Natural killer cell treated with Interleukin-12 subunit alpha and Interleukin-12 subunit beta and Interleukin-15 and Interleukin-18, amount 100 ng/mL, for 72 hours (primary cell): Measurements from ENCODE around the gene JAKMIP1. TPM values are rescaled to one million over a fixed set of nuclear protein-coding genes. Genes with fewer than 3 reads are reported as not detected.
"Not testable (repeated sequence)": the region's sequence is repeated elsewhere in the genome, so short reads cannot be mapped to it uniquely, and the experiment has no call there.

Experiments
- ATAC-seq, 2 donors: fragments of 150-1000 bp; cut with Tn5 transposase in 1 of 2; sonication (Bioruptor Pico), chemical (Tn5 transposase) in 1 of 2; 2 replicates each; pipeline ENCODE4 v1.10.0; 2021
- DNase-seq: peaks from one replicate; pipeline ENCODE4 v3.0.0; 2022; ENCODE audit warnings: low spot score
- H3K27ac Mint-ChIP-seq, 2 donors: 1 replicate in 1 of 2; 2 replicates in 1 of 2; pipeline ENCODE4 v1.8.0; 2022; ENCODE audit warnings: mixed read lengths in 2 of 2, mild to moderate bottlenecking in 1 of 2, moderate library complexity in 1 of 2
- H3K27me3 Mint-ChIP-seq, 2 donors: 1 replicate in 1 of 2; 2 replicates in 1 of 2; pipeline ENCODE4 v1.8.0; 2022; ENCODE audit warnings: mixed read lengths in 2 of 2
- H3K36me3 Mint-ChIP-seq: one replicate; pipeline ENCODE4 v1.8.0; 2022; ENCODE audit warnings: mixed read lengths
- H3K4me1 Mint-ChIP-seq, 2 donors: 1 replicate in 1 of 2; 2 replicates in 1 of 2; pipeline ENCODE4 v1.8.0; 2022; ENCODE audit warnings: low read depth in 2 of 2, mixed read lengths in 2 of 2, mild to moderate bottlenecking in 1 of 2
- H3K4me3 Mint-ChIP-seq: one replicate; pipeline ENCODE4 v1.8.0; 2022; ENCODE audit warnings: mixed read lengths
- H3K9me3 Mint-ChIP-seq: 2 replicates; pipeline ENCODE4 v1.8.0; 2022; ENCODE audit warnings: mixed read lengths
- total RNA-seq, 2 donors: library from RNA; stranded (reverse); gene quantifications; one replicate each; pipeline ENCODE4 v1.2.3, GENCODE V29; 2022

Gene JAKMIP1
- total RNA-seq, 2 donors from 2014 or later = 16.3 to 66.7 TPM

DNA sequence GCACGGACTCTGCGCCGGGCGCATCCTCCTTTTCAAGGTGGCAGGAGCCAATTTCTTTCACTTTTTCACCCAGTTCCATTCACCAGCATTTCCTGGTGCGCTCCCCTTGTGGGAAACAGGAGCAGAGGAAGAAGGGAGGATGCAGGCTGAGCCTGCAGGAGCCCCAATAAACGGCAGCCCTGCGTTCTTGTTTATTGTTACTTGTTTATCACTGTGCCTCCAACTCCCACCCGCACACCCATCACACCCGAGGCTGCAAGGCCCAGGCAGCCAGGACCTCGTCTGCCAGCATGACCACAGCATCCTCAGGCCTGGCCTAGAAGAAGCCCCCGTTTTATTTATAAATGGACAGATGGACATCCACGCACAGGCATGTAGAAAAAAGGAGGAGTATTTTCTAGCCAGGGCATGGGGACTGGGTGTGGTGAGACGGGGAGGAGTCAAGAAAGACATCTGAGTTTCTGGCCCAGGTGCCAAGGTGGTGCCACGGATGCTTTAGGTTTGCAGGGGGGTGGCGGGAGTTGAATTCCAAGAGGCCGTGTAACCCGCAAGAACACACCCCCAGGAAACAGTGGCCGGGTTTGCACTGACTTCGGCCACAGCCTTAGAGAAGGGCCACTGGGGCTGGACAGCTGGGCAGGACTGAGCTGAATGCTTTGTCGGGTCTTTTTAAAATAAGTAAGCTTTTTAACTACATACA lies 51.7 kb downstream of the JAKMIP1 start:
- Mint-ChIP-seq H3K27ac (no peak overlapping the region), H3K36me3 (peaks cover 34% of the 10 kb centered on the region), H3K27me3 (peaks cover 0 to 5% of the 10 kb centered on the region in 2 donors), H3K4me3 (no peak overlapping the region), H3K4me1 (peaks cover 13 to 35% of the 10 kb centered on the region in 2 donors), H3K9me3 (peaks cover 6% of the 10 kb centered on the region)
- DNase-seq (no peak), ATAC-seq (no peak)

DNA sequence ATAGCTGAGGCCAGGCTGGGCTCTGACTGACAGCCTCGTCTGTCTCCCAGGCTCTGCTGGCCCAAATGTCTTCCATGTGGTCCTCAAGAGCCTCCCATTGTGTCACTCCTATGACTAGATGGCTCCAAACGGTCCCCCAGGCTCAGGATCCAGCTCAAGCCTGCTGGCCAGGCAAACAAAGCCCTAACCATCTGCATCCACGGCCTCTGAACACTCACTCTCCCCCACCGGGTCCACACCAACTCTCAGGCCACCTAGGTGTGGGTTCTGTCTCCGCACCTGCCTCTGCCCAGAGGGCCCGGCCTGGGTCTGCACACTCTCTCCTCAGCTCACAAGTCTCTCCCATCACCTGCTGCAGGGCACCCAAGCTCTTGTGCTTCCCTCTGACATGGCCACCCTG lies 52.9 kb downstream of the JAKMIP1 start:
- H3K4me1 Mint-ChIP-seq = peaks cover 13 to 38% of the 10 kb centered on the region in 2 donors
- peaks cover 0 to 5% of the 10 kb centered on the region in 2 donors for H3K27me3 Mint-ChIP-seq
- H3K4me3 Mint-ChIP-seq = no peak overlapping the region
- no peak for DNase-seq
- peaks cover 34% of the 10 kb centered on the region for H3K36me3 Mint-ChIP-seq
- H3K9me3 Mint-ChIP-seq = peaks cover 6% of the 10 kb centered on the region
- peak overlapping the region in 1 of 2 donors; percentile 10 for H3K27ac Mint-ChIP-seq
- ATAC-seq = no peak

DNA sequence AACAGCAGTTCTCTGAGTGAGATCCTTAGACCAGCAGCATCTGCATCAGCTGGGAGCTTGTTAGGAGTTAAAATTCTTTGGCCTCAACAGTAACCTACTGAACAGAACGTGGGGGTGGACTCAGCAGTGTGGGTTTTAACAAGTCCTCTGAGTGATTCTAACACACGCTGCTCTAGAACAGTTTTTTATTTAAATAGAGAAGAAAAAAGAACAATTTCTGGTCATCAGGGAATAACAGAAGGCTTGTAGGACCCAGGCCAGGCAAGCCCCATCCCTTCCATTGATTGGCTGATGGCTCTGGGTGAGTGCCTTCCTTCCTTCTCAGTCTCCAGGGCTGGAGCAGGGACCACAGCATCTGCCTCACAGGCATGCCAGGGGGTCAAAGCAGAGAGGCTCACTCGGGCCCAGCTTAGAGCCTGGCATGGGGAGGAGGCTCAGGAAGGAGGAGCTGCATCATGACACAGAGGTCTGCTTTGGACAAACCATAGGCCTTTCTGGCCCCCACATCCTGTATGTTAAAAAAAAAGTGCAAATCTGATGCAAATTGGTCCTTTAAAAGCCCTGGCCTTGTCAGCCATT lies 56.7 kb downstream of the JAKMIP1 start:
- Mint-ChIP-seq H3K9me3 (peaks cover 6% of the 10 kb centered on the region), H3K36me3 (peaks cover 20% of the 10 kb centered on the region), H3K4me1 (peaks cover 11 to 37% of the 10 kb centered on the region in 2 donors), H3K27ac (peak overlapping the region; percentile 56 to 66), H3K27me3 (peaks cover 0 to 5% of the 10 kb centered on the region in 2 donors), H3K4me3 (peak overlapping the region; percentile 51)
- DNase-seq = no peak
- peak; percentile 54 to 79 for ATAC-seq

- Mint-ChIP-seq H3K4me3 (peak overlapping the region; percentile 51), H3K27me3 (peaks cover 0 to 5% of the 10 kb centered on the region in 2 donors), H3K9me3 (peaks cover 6% of the 10 kb centered on the region), H3K36me3 (peaks cover 20% of the 10 kb centered on the region), H3K4me1 (peaks cover 11 to 37% of the 10 kb centered on the region in 2 donors), H3K27ac (peak overlapping the region; percentile 56 to 66)
- ATAC-seq = no peak
- DNase-seq = no peak
Observed at GRCh38 chr4:6142935-6143602, 57.3 kb downstream of the JAKMIP1 start.

- peaks cover 9 to 33% of the 10 kb centered on the region in 2 donors for H3K4me1 Mint-ChIP-seq
- no peak overlapping the region for H3K4me3 Mint-ChIP-seq
- H3K27me3 Mint-ChIP-seq = peaks cover 0 to 2% of the 10 kb centered on the region in 2 donors
- peaks cover 6% of the 10 kb centered on the region for H3K9me3 Mint-ChIP-seq
- peaks cover 14% of the 10 kb centered on the region for H3K36me3 Mint-ChIP-seq
- peak overlapping the region in 1 of 2 donors; percentile 66 for H3K27ac Mint-ChIP-seq
- ATAC-seq (no peak), DNase-seq (no peak)
Observed at GRCh38 chr4:6142511-6142910, 57.8 kb downstream of the JAKMIP1 start.

DNA sequence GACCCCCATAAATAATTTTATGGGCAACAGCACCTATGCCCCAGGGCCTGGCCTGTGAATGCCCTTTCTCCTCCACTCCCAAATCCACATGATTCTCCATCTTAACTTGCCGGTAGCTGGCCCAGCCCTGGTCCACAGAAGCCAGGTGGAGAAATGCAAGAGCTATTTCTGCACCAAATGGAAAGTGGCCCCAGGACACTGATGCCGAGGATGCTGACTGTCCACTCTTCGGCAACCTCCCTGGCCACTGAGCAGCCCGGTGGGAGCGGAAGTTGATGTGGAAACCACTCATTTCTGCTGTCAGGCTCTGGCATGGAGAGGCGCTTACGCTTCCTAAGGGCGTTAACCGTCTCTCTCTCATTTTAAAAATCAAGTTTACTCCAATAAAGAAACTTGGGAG lies 58.8 kb downstream of the JAKMIP1 start:
- Mint-ChIP-seq H3K9me3 (peaks cover 6% of the 10 kb centered on the region), H3K27ac (peak overlapping the region in 1 of 2 donors; percentile 53), H3K27me3 (peaks cover 0 to 2% of the 10 kb centered on the region in 2 donors), H3K36me3 (peaks cover 13% of the 10 kb centered on the region), H3K4me1 (peaks cover 11 to 35% of the 10 kb centered on the region in 2 donors), H3K4me3 (no peak overlapping the region)
- DNase-seq (no peak), ATAC-seq (no peak)

- H3K27me3 Mint-ChIP-seq, DNase-seq, H3K4me3 Mint-ChIP-seq, H3K27ac Mint-ChIP-seq, ATAC-seq, H3K9me3 Mint-ChIP-seq: not testable (repeated sequence)
- H3K4me1 Mint-ChIP-seq = peaks cover 11 to 38% of the 10 kb centered on the region in 2 donors
- H3K36me3 Mint-ChIP-seq = peaks cover 13% of the 10 kb centered on the region
Observed at GRCh38 chr4:6141021-6141420, 59.3 kb downstream of the JAKMIP1 start.

DNA sequence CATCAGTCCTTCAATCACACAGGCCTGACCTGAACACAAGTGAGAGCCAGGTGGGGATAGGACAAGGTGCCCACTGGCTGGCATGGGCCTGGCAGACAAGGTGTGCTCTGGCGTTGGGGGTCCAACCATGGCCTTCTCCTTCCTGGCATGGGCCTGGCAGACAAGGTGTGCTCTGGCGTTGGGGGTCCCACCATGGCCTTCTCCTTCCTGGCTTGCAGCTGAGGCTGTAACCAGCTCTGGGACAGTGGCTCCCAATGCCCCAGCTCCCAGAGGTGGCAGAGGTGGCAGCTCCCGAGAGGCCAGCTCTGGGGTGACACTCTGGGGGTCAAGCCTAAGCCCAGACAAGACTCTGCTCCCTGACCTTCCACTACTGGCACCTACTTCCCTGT lies 62.6 kb downstream of the JAKMIP1 start:
- H3K36me3 Mint-ChIP-seq = peaks cover 6% of the 10 kb centered on the region
- ATAC-seq (no peak), DNase-seq (no peak)
- no peak overlapping the region for H3K27ac Mint-ChIP-seq
- H3K4me3 Mint-ChIP-seq = no peak overlapping the region
- H3K4me1 Mint-ChIP-seq = peaks cover 11 to 35% of the 10 kb centered on the region in 2 donors
- H3K27me3 Mint-ChIP-seq = peaks cover 0 to 6% of the 10 kb centered on the region in 2 donors
- H3K9me3 Mint-ChIP-seq = no peaks in the 10 kb centered on the region

DNA sequence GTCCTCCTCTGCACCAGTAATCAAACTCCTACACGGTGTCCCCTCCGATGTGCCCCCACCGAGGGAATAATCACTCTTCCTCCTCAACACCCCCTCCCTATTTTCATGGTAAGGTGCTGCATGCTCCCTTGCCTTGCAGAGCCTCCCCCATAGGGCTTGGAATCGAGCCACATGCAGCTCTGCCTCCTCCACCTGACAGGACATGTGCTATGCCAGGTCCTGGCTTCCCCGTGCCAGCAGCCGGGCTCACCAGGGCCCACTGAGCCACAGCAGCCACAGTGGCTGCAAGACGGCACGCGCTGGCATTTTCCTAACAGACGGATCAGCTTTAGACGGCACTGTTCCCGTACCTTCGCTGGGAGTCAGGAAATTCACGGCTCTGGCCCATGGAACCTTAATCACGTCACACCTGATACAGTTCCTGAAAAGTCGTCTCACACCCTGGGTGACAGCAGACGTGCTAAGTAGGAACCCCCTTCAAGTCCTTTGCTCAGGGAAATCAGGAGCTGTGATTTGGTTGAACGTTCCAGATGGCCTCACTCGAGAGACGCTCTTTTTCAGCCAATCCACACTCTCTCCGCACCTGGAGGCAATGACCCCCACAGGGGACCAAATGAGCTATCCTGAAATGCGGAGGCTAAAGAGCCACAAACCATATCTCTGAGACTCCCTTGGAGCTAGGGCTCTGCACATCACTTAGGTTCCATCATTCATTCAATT lies 63.2 kb downstream of the JAKMIP1 start:
- H3K36me3 Mint-ChIP-seq = peaks cover 6% of the 10 kb centered on the region
- peaks cover 0 to 6% of the 10 kb centered on the region in 2 donors for H3K27me3 Mint-ChIP-seq
- peaks cover 11 to 35% of the 10 kb centered on the region in 2 donors for H3K4me1 Mint-ChIP-seq
- ATAC-seq (no peak), DNase-seq (no peak)
- peak overlapping the region; percentile 12 for H3K4me3 Mint-ChIP-seq
- H3K27ac Mint-ChIP-seq = peak overlapping the region in 1 of 2 donors; percentile 85
- H3K9me3 Mint-ChIP-seq = no peaks in the 10 kb centered on the region

GRCh38 chr4:6134612-6135220 lies 65.6 kb downstream of the JAKMIP1 start:
- Mint-ChIP-seq H3K4me1 (peaks cover 11 to 46% of the 10 kb centered on the region in 2 donors), H3K36me3 (peaks cover 6% of the 10 kb centered on the region), H3K27ac (peak overlapping the region; percentile 75 to 85), H3K27me3 (peaks cover 0 to 8% of the 10 kb centered on the region in 2 donors), H3K9me3 (no peaks in the 10 kb centered on the region), H3K4me3 (peak overlapping the region; percentile 68)
- DNase-seq (no peak), ATAC-seq (peak; percentile 80 to 97)

DNA sequence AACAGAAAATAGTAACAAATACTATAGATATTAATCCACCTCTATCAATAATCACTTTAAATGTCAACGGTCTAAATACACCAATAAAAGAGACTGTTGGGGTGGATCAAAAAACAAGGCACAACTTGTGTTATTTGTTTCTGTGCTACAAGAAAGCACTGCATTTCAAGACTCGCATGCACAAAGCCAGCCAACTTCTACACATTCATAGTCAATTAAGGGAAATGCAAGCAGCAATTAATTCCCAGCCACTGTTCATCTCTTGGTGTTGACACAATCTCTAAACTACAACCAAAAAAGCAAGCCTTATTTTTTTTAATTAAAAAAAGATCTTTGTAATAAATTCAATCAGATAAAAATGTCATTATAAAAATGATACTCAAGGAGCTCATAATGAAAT lies 67.6 kb downstream of the JAKMIP1 start:
- Mint-ChIP-seq H3K27me3 (peaks cover 0 to 8% of the 10 kb centered on the region in 2 donors), H3K36me3 (peaks cover 6% of the 10 kb centered on the region), H3K9me3 (no peaks in the 10 kb centered on the region), H3K4me3 (no peak overlapping the region), H3K27ac (no peak overlapping the region), H3K4me1 (peaks cover 11 to 49% of the 10 kb centered on the region in 2 donors)
- no peak for ATAC-seq
- DNase-seq = no peak

- H3K27ac Mint-ChIP-seq = no peak overlapping the region
- H3K27me3 Mint-ChIP-seq = peaks cover 0 to 4% of the 10 kb centered on the region in 2 donors
- no peaks in the 10 kb centered on the region for H3K36me3 Mint-ChIP-seq
- H3K4me1 Mint-ChIP-seq = peaks cover 0 to 24% of the 10 kb centered on the region in 2 donors
- peak; percentile 45 for DNase-seq
- no peaks in the 10 kb centered on the region for H3K9me3 Mint-ChIP-seq
- no peak overlapping the region for H3K4me3 Mint-ChIP-seq
- no peak for ATAC-seq
Observed at GRCh38 chr4:6128221-6128850, 72.0 kb downstream of the JAKMIP1 start.
